A549 (cell line): ENCODE data around the gene CCND1. TPM values are rescaled to one million over a fixed set of nuclear protein-coding genes. Genes with fewer than 3 reads are reported as not detected.

Experiments used
- ATAC-seq, 2 experiments: fragments of 200-7000 bp in 1 of 2; fragments of >200 bp in 1 of 2; cut with Nextera tagmentation in 1 of 2; cut with Tn5 transposase in 1 of 2; 3 replicates each; pipeline versions ENCODE4 v1.8.0 to v1.9.1; 2018 to 2020; ENCODE audit warnings: mild to moderate bottlenecking in 1 of 2, moderate library complexity in 1 of 2
- CTCF ChIA-PET: fragments of 300-600 bp; sonication (Branson Sonifier 250); formaldehyde crosslinking; extraction: SDS; loops from one replicate; lab custom pipeline; 2021; ENCODE audit warnings: antibody characterized with exemption, inconsistent platforms; lab: Yijun Ruan, JAX
- POLR2A ChIA-PET: fragments of 350-600 bp; formaldehyde crosslinking; extraction: SDS; loops from one replicate; lab custom pipeline; 2021; ENCODE audit warnings: antibody characterized with exemption, inconsistent platforms; lab: Yijun Ruan, JAX
- DNase-seq, 2 experiments: peaks; one replicate each; pipeline versions ENCODE4 v3.0.0 to v3.0.0-alpha.2; 2011 to 2016; ENCODE audit warnings: low read depth in 1 of 2, low spot score in 1 of 2
- FAIRE-seq: peaks from 2 replicates; lab custom pipeline; 2011; peaks lifted over from hg19 to GRCh38; lab: Jason Lieb, UNC
- H3K27ac ChIP-seq, 2 experiments: fragments of >200 bp; sonication (Bioruptor Twin); formaldehyde crosslinking; 3 replicates each; pipeline ENCODE4 v1.5.1; 2016 to 2017
- H3K4me1 ChIP-seq: fragments of >200 bp; sonication (Bioruptor Twin); formaldehyde crosslinking; 3 replicates; pipeline ENCODE4 v1.6.1; 2016
- H3K4me2 ChIP-seq: fragments of >200 bp; sonication (Bioruptor Twin); formaldehyde crosslinking; 3 replicates; pipeline ENCODE4 v1.6.1; 2016
- H3K4me3 ChIP-seq: fragments of >200 bp; sonication (Bioruptor Twin); formaldehyde crosslinking; 3 replicates; pipeline ENCODE4 v1.5.1; 2016
- H3K9me3 ChIP-seq: fragments of >200 bp; sonication (Bioruptor Twin); formaldehyde crosslinking; 3 replicates; pipeline ENCODE4 v1.6.1; 2016
- CHD2 ChIP-seq: fragments of 150-350 bp; IDR thresholded peaks from 2 replicates; pipeline ENCODE4 v1.6.1; 2014; ENCODE audit warnings: low read length; ENCODE audit not compliant: partially characterized antibody
- CHD4 ChIP-seq: fragments of 200-600 bp; sonication (generic); IDR thresholded peaks from 2 replicates; pipeline ENCODE4 v1.6.1; 2016; ENCODE audit warnings: antibody characterized with exemption, mild to moderate bottlenecking, borderline replicate concordance
- EHF ChIP-seq: fragments of 250-450 bp; sonication (Bioruptor Pico); IDR thresholded peaks from 2 replicates; pipeline ENCODE4 v1.5.0; 2020; ENCODE audit warnings: mild to moderate bottlenecking
- EHMT2 ChIP-seq: fragments of 200-600 bp; sonication (generic); IDR thresholded peaks from 2 replicates; pipeline ENCODE4 v1.6.1; 2016; ENCODE audit warnings: antibody characterized with exemption, low read depth, mild to moderate bottlenecking, moderate library complexity
- FOSL2 ChIP-seq, 2 experiments: fragments of 450-650 bp in 1 of 2; fragments of >200 bp in 1 of 2; sonication (Bioruptor Twin) in 1 of 2; formaldehyde crosslinking; IDR thresholded peaks; 2 replicates each; pipeline versions ENCODE4 v1.5.0 to v1.6.1; 2016 to 2020; ENCODE audit warnings: mild to moderate bottlenecking in 1 of 2, moderate library complexity in 1 of 2
- HES2 ChIP-seq: fragments of >200 bp; sonication (Bioruptor Twin); formaldehyde crosslinking; IDR thresholded peaks from 2 replicates; pipeline ENCODE4 v1.6.1; 2016
- HOXA7 ChIP-seq: fragments of 250-450 bp; sonication (Bioruptor Pico); IDR thresholded peaks from 2 replicates; pipeline ENCODE4 v1.5.0; 2020; ENCODE audit warnings: mild to moderate bottlenecking, moderate library complexity
- HOXB13 ChIP-seq: fragments of 250-450 bp; sonication (Bioruptor Pico); IDR thresholded peaks from 2 replicates; pipeline ENCODE4 v1.5.0; 2020; ENCODE audit warnings: low read depth, mild to moderate bottlenecking, moderate library complexity
- HOXB5 ChIP-seq: fragments of 250-450 bp; sonication (Bioruptor Pico); IDR thresholded peaks from 2 replicates; pipeline ENCODE4 v1.5.0; 2020; ENCODE audit warnings: mild to moderate bottlenecking, moderate library complexity
- MAFK ChIP-seq: fragments of 450-650 bp; IDR thresholded peaks from 2 replicates; pipeline ENCODE4 v1.6.1; 2014; ENCODE audit not compliant: partially characterized antibody
- MAZ ChIP-seq: fragments of 150-350 bp; IDR thresholded peaks from 2 replicates; pipeline ENCODE4 v1.6.1; 2014; ENCODE audit warnings: antibody characterized with exemption, low read depth, low read length, borderline replicate concordance
- NR3C1 ChIP-seq: fragments of >200 bp; sonication (Bioruptor Twin); formaldehyde crosslinking; IDR thresholded peaks from 3 replicates; pipeline ENCODE4 v1.6.1; 2017
- POLR2A ChIP-seq: IDR thresholded peaks from 2 replicates; pipeline ENCODE4 v1.6.1; 2012; ENCODE audit warnings: mild to moderate bottlenecking, low read length
- RARB ChIP-seq: fragments of 250-450 bp; sonication (Bioruptor Pico); IDR thresholded peaks from 2 replicates; pipeline ENCODE4 v1.8.0; 2021; ENCODE audit warnings: mild to moderate bottlenecking, moderate library complexity
- RCOR1 ChIP-seq: fragments of 150-350 bp; IDR thresholded peaks from 2 replicates; pipeline ENCODE4 v1.6.1; 2014; ENCODE audit warnings: antibody characterized with exemption, low read length, low read depth
- TFCP2L1 ChIP-seq: fragments of 250-450 bp; sonication (Bioruptor Pico); IDR thresholded peaks from 2 replicates; pipeline ENCODE4 v1.5.0; 2021; ENCODE audit warnings: mild to moderate bottlenecking
- TP53 ChIP-seq: fragments of 250-450 bp; sonication (Bioruptor Pico); IDR thresholded peaks from 2 replicates; pipeline ENCODE4 v1.5.0; 2021; ENCODE audit warnings: mild to moderate bottlenecking, moderate library complexity
- USF2 ChIP-seq: fragments of 450-650 bp; IDR thresholded peaks from 2 replicates; pipeline ENCODE4 v1.6.1; 2014; ENCODE audit warnings: antibody characterized with exemption
- ZC3H11A ChIP-seq: fragments of 450-650 bp; IDR thresholded peaks from 2 replicates; pipeline ENCODE4 v1.6.1; 2014; ENCODE audit warnings: antibody characterized with exemption, mild to moderate bottlenecking
- ZFP36 ChIP-seq: fragments of 450-650 bp; IDR thresholded peaks from 2 replicates; pipeline ENCODE4 v1.6.1; 2014; ENCODE audit warnings: borderline replicate concordance; ENCODE audit not compliant: partially characterized antibody
- ZSCAN20 ChIP-seq: fragments of 250-450 bp; sonication (Bioruptor Pico); IDR thresholded peaks from 2 replicates; pipeline ENCODE4 v1.8.0; 2022; ENCODE audit warnings: mild to moderate bottlenecking, moderate library complexity
- WGBS: methylation state at CpG from one replicate; pipeline ENCODE4 v1.1.6; 2017; ENCODE audit errors: missing lambda C conversion rate; 5-methylcytosine and 5-hydroxymethylcytosine counted together
- polyA plus RNA-seq, 4 experiments: library from polyadenylated mRNA; depleted of rRNA in 3 of 4; stranded (reverse); fragments of >200 nt; fragmentation: RNase III in 1 of 4; extraction: RNeasy Plus Mini Kit Qiagen cat#74134 plus additional on column Dnase treatment in 1 of 4; gene quantifications; 2 replicates in 3 of 4; 3 replicates in 1 of 4; pipeline ENCODE4 v1.2.3, GENCODE V29; 2011 to 2017
- TF ChIP-seq, protein P1 (sequence below): fragments of 200-600 bp; sonication (generic); IDR thresholded peaks from 2 replicates; pipeline ENCODE4 v1.6.1; 2016; ENCODE audit warnings: antibody characterized with exemption, mild to moderate bottlenecking, moderate library complexity
- TF ChIP-seq, protein P2 (sequence below): fragments of 250-450 bp; sonication (Bioruptor Pico); IDR thresholded peaks from 2 replicates; pipeline ENCODE4 v1.5.0; 2020; ENCODE audit warnings: low read depth, mild to moderate bottlenecking, moderate library complexity

CCND1 gene
- polyA plus RNA-seq, 2 of the 4 experiments (the other 2 are of a cell fraction) = 131 to 136 TPM

DNA sequence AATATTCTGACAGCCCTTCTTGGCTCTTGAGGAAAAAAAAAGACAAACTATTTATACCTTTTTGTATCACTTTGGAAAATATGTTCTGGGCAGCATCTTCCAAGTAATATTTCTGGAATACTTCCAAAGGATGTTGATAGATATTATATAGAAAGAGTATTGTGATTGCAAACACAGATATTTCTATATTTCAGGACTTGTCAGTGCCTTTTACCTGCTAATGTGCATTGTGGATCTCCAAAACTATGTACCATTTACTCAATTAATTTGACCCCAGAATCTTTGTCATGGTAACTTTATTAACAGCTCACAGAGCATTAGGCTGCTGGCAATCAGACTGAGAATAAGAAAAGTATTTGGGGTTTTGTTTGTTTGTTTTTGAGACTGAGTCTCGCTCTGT, 16.7 kb upstream of the CCND1 start:
- CTCF ChIA-PET = no interaction called here
- WGBS = 91% methylated on average over 1 of the region's 1 CpG
- POLR2A ChIA-PET = no interaction called here
- no peak overlapping the region for H3K4me3 ChIP-seq
- FAIRE-seq (no peak), ATAC-seq (no peak), DNase-seq (no peak)
- no peaks in the 10 kb centered on the region for H3K4me1 ChIP-seq
- no peak overlapping the region for H3K4me2 ChIP-seq
- no peak for TF ChIP-seq ZFP36
- TF ChIP-seq, protein P1, sequence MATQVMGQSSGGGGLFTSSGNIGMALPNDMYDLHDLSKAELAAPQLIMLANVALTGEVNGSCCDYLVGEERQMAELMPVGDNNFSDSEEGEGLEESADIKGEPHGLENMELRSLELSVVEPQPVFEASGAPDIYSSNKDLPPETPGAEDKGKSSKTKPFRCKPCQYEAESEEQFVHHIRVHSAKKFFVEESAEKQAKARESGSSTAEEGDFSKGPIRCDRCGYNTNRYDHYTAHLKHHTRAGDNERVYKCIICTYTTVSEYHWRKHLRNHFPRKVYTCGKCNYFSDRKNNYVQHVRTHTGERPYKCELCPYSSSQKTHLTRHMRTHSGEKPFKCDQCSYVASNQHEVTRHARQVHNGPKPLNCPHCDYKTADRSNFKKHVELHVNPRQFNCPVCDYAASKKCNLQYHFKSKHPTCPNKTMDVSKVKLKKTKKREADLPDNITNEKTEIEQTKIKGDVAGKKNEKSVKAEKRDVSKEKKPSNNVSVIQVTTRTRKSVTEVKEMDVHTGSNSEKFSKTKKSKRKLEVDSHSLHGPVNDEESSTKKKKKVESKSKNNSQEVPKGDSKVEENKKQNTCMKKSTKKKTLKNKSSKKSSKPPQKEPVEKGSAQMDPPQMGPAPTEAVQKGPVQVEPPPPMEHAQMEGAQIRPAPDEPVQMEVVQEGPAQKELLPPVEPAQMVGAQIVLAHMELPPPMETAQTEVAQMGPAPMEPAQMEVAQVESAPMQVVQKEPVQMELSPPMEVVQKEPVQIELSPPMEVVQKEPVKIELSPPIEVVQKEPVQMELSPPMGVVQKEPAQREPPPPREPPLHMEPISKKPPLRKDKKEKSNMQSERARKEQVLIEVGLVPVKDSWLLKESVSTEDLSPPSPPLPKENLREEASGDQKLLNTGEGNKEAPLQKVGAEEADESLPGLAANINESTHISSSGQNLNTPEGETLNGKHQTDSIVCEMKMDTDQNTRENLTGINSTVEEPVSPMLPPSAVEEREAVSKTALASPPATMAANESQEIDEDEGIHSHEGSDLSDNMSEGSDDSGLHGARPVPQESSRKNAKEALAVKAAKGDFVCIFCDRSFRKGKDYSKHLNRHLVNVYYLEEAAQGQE = no peak
- no peak for TF ChIP-seq EHF (CRISPR knock-in tag)
- no peak for TF ChIP-seq HOXA7 (CRISPR knock-in tag)
- TF ChIP-seq USF2 = no peak
- no peak for TF ChIP-seq NR3C1
- no peak for TF ChIP-seq MAFK
- no peak for TF ChIP-seq EHMT2
- TF ChIP-seq, protein P2, sequence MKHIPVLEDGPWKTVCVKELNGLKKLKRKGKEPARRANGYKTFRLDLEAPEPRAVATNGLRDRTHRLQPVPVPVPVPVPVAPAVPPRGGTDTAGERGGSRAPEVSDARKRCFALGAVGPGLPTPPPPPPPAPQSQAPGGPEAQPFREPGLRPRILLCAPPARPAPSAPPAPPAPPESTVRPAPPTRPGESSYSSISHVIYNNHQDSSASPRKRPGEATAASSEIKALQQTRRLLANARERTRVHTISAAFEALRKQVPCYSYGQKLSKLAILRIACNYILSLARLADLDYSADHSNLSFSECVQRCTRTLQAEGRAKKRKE (CRISPR knock-in tag) = no peak
- TF ChIP-seq POLR2A = no peak
- no peak for TF ChIP-seq CHD2
- no peak for TF ChIP-seq HES2
- H3K27ac ChIP-seq = no peak overlapping the region
- peaks cover 2% of the 10 kb centered on the region; the same call in 1 of the 3 replicates for H3K9me3 ChIP-seq

- H3K27ac ChIP-seq = no peak overlapping the region
- peaks cover 10% of the 10 kb centered on the region for H3K9me3 ChIP-seq
- ChIA-PET CTCF (no interaction called here), POLR2A (no interaction called here)
- FAIRE-seq = no peak
- no peak for DNase-seq
- H3K4me1 ChIP-seq = no peaks in the 10 kb centered on the region
- H3K4me2 ChIP-seq = no peak overlapping the region
- no peak for ATAC-seq
- 85% methylated on average over 10 of the region's 10 CpGs for WGBS
- no peak for TF ChIP-seq RCOR1
- TF ChIP-seq ZC3H11A = no peak
- no peak for TF ChIP-seq TP53
- no peak for TF ChIP-seq CHD4
- no peak for TF ChIP-seq TFCP2L1 (CRISPR knock-in tag)
- TF ChIP-seq FOSL2 (IDR thresholded peaks at IDR 0.05) = no peak
- no peak for TF ChIP-seq FOSL2 (CRISPR knock-in tag; IDR thresholded peaks at IDR 0.05)
- TF ChIP-seq ZSCAN20 (CRISPR knock-in tag) = no peak
- TF ChIP-seq RARB (CRISPR knock-in tag) = no peak
- no peak for TF ChIP-seq MAZ
- no peak for TF ChIP-seq CHD2
- no peak for TF ChIP-seq HOXB5 (CRISPR knock-in tag)
- no peak for TF ChIP-seq HOXB13 (CRISPR knock-in tag)
- H3K4me3 ChIP-seq = no peak overlapping the region
Measured at GRCh38 chr11:69625476-69625875, 15.5 kb upstream of the CCND1 start.
